HepG2 (cell line): Measurements from ENCODE around the gene CDC6. TPM values are rescaled to one million over a fixed set of nuclear protein-coding genes. Genes with fewer than 3 reads are reported as not detected.

Experiments
- HDAC6 ChIP-seq: fragments of 200-600 bp; sonication (generic); IDR thresholded peaks from 2 replicates; pipeline ENCODE4 v1.7.0; 2017; ENCODE audit warnings: mild to moderate bottlenecking, antibody characterized with exemption, low read length, low read depth
- HMG20B ChIP-seq: conservative IDR thresholded peaks from 2 replicates; pipeline ENCODE4 v1.6.1; 2016; ENCODE audit warnings: missing genetic modification reagents, missing compliant biosample characterization
- HNRNPK ChIP-seq: fragments of 200-400 bp; formaldehyde crosslinking; IDR thresholded peaks from 2 replicates; pipeline ENCODE4 v1.6.1; 2018; ENCODE audit warnings: low read length, low read depth, moderate library complexity, mild to moderate bottlenecking; ENCODE audit not compliant: poor library complexity, severe bottlenecking
- LCORL ChIP-seq, 2 experiments: fragments of 450-650 bp in 1 of 2; sonication (generic) in 1 of 2; formaldehyde crosslinking in 1 of 2; IDR thresholded peaks; 2 replicates each; pipeline versions ENCODE4 v1.5.0 to v1.6.1; 2017 to 2020; ENCODE audit warnings: antibody characterized with exemption in 1 of 2, missing genetic modification reagents in 1 of 2
- MXD4 ChIP-seq: IDR thresholded peaks from 2 replicates; pipeline ENCODE4 v1.6.1; 2016; ENCODE audit warnings: mild to moderate bottlenecking, missing biosample characterization, missing genetic modification reagents
- NFKB2 ChIP-seq: sonication (generic); formaldehyde crosslinking; IDR thresholded peaks from 2 replicates; pipeline ENCODE4 v1.4.0; 2020; ENCODE audit warnings: missing genetic modification reagents, borderline replicate concordance
- RBAK ChIP-seq: sonication (generic); formaldehyde crosslinking; IDR thresholded peaks from 2 replicates; pipeline ENCODE4 v1.5.1; 2020; ENCODE audit warnings: mild to moderate bottlenecking, missing genetic modification reagents
- SMC3 ChIP-seq: IDR thresholded peaks from 2 replicates; pipeline ENCODE4 v1.6.1; 2011; ENCODE audit warnings: low read length, improper control_type of control experiment
- ZBTB7B ChIP-seq: sonication (generic); formaldehyde crosslinking; IDR thresholded peaks from 2 replicates; pipeline ENCODE4 v1.4.0; 2020; ENCODE audit warnings: missing genetic modification reagents
- ZMAT3 ChIP-seq: sonication (generic); formaldehyde crosslinking; conservative IDR thresholded peaks from 2 replicates; pipeline ENCODE4 v1.7.0; 2021; ENCODE audit warnings: missing genetic modification reagents
- ZNF296 ChIP-seq: sonication (generic); formaldehyde crosslinking; conservative IDR thresholded peaks from 2 replicates; pipeline ENCODE4 v1.5.0; 2020; ENCODE audit warnings: mild to moderate bottlenecking, missing genetic modification reagents
- ZNF383 ChIP-seq: sonication (generic); formaldehyde crosslinking; IDR thresholded peaks from 2 replicates; pipeline ENCODE4 v1.4.0; 2020; ENCODE audit warnings: missing genetic modification reagents, mild to moderate bottlenecking, borderline replicate concordance
- ZNF430 ChIP-seq: sonication (generic); formaldehyde crosslinking; IDR thresholded peaks from 2 replicates; pipeline ENCODE4 v1.9.0; 2021; ENCODE audit warnings: mild to moderate bottlenecking, missing genetic modification reagents
- polyA plus RNA-seq, 8 experiments: library from polyadenylated mRNA; depleted of rRNA in 3 of 8; stranded (reverse) in 7 of 8; unstranded in 1 of 8; fragments of >200 nt; fragmentation: Illumina TruSeq in 4 of 8; extraction: Trizol in 4 of 8; gene quantifications; 2 replicates each; pipeline versions ENCODE4 v1.2.1 to v1.2.3, GENCODE V29; 2011 to 2016; ENCODE audit warnings: low read depth in 4 of 8, missing spikeins in 1 of 8, mixed read lengths in 1 of 8; ENCODE audit not compliant: insufficient read depth in 1 of 8
- total RNA-seq, 5 experiments: library from RNA; depleted of rRNA; stranded (reverse); fragments of >200 nt; fragmentation: Illumina TruSeq; extraction: Trizol; gene quantifications; 2 replicates each; pipeline ENCODE4 v1.2.3, GENCODE V29; 2016; ENCODE audit warnings: low read depth in 1 of 5
- TF ChIP-seq, protein P1 (sequence below): sonication (generic); formaldehyde crosslinking; IDR thresholded peaks from 2 replicates; pipeline ENCODE4 v1.5.1; 2020; ENCODE audit warnings: missing genetic modification reagents, mild to moderate bottlenecking, borderline replicate concordance
- TF ChIP-seq, protein P2 (sequence below): sonication (generic); formaldehyde crosslinking; IDR thresholded peaks from 2 replicates; pipeline ENCODE4 v1.5.1; 2020; ENCODE audit warnings: missing genetic modification reagents, mild to moderate bottlenecking, borderline replicate concordance
- TF ChIP-seq, protein P3 (sequence below): sonication (generic); formaldehyde crosslinking; IDR thresholded peaks from 2 replicates; pipeline ENCODE4 v1.5.0; 2020; ENCODE audit warnings: mild to moderate bottlenecking, missing genetic modification reagents, borderline replicate concordance

The CDC6 gene
- total and polyA plus RNA-seq, 2 of the 13 experiments (the other 11 are each of a cell fraction or from before 2014, with no cell fraction given), result 17.4 to 114 TPM

DNA sequence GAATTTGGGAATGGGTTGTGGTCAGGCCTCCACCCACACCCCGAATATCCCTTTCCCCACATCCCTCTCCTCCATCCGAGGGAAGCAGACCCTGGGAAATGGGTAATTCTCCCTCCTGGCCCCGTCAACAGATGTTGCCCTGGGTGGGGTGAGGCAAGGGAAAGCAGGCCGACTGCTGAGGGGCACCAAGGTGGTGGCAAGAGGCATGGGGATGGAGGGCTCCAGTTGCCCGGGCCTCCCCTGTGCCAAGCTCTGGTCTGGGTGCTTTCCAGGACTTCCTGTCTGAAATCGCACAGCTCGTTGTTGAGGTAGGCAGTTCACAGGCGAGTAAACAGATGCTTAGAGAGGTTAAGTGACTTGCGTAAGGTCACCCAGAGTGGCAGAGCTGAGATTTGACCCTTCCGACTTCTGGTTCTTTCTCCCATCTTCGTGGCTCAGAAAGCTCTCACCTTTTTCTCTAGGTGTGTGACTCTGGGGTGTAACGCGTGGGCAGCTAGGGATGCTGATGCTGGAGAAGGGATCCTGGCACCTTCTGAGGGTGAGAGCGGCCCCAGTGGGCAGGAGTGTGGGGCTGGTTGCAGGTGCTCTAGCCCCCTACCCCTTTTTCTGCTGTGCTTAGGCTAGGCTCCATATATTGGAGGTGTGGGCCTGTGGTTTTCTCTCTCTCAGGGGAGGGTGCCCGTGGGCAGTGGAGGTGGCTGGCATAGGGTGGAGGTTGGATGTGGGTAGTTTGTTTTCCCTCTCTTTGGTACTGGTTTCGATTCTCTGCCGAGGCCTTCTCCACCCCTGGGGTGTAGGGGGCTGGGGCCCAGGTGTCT is 38.5 kb downstream of the CDC6 start (continued):
- TF ChIP-seq RBAK (CRISPR knock-in tag) (no peak), HDAC6 (no peak), HMG20B (CRISPR knock-in tag) (peak; percentile 100), LCORL (IDR thresholded peaks at IDR 0.05) (no peak), LCORL (CRISPR knock-in tag; IDR thresholded peaks at IDR 0.05) (no peak), ZBTB7B (CRISPR knock-in tag) (no peak), NFKB2 (CRISPR knock-in tag) (no peak), ZMAT3 (CRISPR knock-in tag) (no peak), ZNF383 (CRISPR knock-in tag) (no peak), ZNF296 (no peak), ZNF430 (no peak), HNRNPK (no peak), MXD4 (no peak), SMC3 (0 out of 2 replicates have a peak, but pooled peaks have one; percentile 6)
- TF ChIP-seq, protein P1, sequence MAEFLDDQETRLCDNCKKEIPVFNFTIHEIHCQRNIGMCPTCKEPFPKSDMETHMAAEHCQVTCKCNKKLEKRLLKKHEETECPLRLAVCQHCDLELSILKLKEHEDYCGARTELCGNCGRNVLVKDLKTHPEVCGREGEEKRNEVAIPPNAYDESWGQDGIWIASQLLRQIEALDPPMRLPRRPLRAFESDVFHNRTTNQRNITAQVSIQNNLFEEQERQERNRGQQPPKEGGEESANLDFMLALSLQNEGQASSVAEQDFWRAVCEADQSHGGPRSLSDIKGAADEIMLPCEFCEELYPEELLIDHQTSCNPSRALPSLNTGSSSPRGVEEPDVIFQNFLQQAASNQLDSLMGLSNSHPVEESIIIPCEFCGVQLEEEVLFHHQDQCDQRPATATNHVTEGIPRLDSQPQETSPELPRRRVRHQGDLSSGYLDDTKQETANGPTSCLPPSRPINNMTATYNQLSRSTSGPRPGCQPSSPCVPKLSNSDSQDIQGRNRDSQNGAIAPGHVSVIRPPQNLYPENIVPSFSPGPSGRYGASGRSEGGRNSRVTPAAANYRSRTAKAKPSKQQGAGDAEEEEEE (CRISPR knock-in tag), result no peak
- TF ChIP-seq, protein P2, sequence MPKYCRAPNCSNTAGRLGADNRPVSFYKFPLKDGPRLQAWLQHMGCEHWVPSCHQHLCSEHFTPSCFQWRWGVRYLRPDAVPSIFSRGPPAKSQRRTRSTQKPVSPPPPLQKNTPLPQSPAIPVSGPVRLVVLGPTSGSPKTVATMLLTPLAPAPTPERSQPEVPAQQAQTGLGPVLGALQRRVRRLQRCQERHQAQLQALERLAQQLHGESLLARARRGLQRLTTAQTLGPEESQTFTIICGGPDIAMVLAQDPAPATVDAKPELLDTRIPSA, result no peak
- TF ChIP-seq, protein P3, sequence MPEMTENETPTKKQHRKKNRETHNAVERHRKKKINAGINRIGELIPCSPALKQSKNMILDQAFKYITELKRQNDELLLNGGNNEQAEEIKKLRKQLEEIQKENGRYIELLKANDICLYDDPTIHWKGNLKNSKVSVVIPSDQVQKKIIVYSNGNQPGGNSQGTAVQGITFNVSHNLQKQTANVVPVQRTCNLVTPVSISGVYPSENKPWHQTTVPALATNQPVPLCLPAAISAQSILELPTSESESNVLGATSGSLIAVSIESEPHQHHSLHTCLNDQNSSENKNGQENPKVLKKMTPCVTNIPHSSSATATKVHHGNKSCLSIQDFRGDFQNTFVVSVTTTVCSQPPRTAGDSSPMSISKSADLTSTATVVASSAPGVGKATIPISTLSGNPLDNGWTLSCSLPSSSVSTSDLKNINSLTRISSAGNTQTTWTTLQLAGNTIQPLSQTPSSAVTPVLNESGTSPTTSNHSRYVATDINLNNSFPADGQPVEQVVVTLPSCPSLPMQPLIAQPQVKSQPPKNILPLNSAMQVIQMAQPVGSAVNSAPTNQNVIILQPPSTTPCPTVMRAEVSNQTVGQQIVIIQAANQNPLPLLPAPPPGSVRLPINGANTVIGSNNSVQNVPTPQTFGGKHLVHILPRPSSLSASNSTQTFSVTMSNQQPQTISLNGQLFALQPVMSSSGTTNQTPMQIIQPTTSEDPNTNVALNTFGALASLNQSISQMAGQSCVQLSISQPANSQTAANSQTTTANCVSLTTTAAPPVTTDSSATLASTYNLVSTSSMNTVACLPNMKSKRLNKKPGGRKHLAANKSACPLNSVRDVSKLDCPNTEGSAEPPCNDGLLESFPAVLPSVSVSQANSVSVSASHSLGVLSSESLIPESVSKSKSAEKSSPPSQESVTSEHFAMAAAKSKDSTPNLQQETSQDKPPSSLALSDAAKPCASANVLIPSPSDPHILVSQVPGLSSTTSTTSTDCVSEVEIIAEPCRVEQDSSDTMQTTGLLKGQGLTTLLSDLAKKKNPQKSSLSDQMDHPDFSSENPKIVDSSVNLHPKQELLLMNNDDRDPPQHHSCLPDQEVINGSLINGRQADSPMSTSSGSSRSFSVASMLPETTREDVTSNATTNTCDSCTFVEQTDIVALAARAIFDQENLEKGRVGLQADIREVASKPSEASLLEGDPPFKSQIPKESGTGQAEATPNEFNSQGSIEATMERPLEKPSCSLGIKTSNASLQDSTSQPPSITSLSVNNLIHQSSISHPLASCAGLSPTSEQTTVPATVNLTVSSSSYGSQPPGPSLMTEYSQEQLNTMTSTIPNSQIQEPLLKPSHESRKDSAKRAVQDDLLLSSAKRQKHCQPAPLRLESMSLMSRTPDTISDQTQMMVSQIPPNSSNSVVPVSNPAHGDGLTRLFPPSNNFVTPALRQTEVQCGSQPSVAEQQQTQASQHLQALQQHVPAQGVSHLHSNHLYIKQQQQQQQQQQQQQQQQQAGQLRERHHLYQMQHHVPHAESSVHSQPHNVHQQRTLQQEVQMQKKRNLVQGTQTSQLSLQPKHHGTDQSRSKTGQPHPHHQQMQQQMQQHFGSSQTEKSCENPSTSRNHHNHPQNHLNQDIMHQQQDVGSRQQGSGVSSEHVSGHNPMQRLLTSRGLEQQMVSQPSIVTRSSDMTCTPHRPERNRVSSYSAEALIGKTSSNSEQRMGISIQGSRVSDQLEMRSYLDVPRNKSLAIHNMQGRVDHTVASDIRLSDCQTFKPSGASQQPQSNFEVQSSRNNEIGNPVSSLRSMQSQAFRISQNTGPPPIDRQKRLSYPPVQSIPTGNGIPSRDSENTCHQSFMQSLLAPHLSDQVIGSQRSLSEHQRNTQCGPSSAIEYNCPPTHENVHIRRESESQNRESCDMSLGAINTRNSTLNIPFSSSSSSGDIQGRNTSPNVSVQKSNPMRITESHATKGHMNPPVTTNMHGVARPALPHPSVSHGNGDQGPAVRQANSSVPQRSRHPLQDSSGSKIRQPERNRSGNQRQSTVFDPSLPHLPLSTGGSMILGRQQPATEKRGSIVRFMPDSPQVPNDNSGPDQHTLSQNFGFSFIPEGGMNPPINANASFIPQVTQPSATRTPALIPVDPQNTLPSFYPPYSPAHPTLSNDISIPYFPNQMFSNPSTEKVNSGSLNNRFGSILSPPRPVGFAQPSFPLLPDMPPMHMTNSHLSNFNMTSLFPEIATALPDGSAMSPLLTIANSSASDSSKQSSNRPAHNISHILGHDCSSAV (CRISPR knock-in tag), result no peak
